Renal cortical epithelial cell (primary cell): ENCODE measurements around the gene TMED7. TPM values are rescaled to one million over a fixed set of nuclear protein-coding genes. Genes with fewer than 3 reads are reported as not detected.
"Not testable (repeated sequence)": the region's sequence is repeated elsewhere in the genome, so short reads cannot be mapped to it uniquely, and the experiment has no call there.

Experiments used
- DNase-seq: peaks from one replicate; pipeline ENCODE4 v3.0.0-alpha.2; 2011; ENCODE audit warnings: low read depth
- total RNA-seq: library from RNA; depleted of rRNA; stranded (reverse); fragments of >200 nt; gene quantifications from 2 replicates; pipeline ENCODE4 v1.2.3, GENCODE V29; 2014

TMED7 gene
- 157 and 214 TPM in 2 replicates for total RNA-seq

DNA sequence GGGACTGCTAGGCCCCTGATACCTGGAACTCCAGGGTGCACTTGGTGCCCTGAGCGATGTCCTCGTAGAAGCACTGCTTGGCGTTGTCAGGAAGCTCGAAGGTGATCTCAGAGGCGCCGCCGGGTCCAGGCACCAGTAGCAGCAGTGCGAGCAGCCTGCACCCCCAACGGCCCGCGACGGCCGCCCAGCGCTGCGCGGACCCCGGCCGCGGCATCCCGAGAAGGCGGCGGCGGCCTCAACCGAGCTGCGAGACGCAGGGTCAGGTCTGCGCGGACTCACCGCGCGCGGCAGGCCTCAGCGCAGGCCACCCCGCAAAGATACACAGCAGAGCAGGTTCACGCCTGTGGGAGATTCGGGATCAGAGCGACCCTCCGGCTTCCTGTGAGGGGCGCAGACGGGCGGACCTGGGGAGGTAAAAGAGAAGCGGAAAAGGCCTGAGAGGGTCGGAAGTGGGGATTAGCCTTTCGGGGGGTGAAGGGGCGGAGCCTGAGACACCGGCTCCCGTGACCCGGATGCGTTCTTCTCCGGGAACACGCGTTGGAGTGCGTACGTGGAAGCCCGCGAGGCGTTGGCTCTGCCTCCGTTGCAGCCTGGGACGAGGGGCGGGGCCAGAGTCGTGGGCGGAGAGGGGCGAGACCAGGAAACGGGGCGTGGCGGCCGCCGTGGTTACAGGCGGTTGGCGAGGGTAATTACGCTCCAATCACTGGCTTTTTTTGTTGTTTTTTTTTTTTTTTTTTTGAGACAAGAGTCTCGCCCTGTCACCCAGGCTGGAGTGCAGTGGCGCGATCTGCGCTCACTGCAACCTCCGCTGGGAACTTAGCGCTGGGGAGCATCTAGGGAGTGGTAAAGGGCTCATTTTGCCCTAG, at the start of gene TMED7:
TSS of gene TMED7 (minus strand) at position 458 of the 866 bp plus-strand sequence. CDS start at position 214, 244 bp downstream.
- peak; percentile 91 for DNase-seq

DNA sequence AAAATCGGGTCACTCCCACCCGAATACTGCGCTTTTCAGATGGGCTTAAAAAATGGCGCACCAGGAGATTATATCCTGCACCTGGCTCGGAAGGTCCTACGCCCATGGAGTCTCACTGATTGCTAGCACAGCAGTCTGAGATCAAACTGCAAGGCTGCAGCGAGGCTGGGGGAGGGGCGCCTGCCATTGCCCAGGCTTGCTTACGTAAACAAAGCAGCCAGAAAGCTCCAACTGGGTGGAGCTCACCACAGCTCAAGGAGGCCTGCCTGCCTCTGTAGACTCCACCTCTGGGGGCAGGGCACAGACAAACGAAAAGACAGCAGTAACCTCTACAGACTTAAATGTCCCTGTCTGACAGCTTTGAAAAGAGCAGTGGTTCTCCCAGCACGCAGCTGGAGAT, 48.9 kb upstream of the TMED7 start:
- not testable (repeated sequence) for DNase-seq

DNA sequence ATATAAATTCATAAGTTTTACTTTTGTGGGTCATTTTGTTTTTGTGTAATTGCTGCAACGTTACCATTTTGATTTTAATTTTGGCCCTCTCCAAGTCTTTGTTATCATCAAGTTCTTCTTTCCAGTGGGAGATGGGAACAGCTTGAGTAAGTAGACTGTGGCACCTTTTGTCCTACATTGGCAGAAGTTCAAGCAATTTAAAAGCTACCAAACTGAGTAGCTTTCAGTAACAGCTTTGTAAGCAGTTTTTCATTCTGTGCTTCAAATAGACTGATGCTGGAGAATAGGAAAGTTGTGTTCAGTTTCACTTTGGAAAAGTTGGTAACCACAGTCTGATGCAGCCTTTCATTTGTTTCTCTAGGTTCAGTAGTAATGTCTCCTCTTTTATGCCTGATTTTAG, 47.8 kb upstream of the TMED7 start:
- DNase-seq: no peak

DNA sequence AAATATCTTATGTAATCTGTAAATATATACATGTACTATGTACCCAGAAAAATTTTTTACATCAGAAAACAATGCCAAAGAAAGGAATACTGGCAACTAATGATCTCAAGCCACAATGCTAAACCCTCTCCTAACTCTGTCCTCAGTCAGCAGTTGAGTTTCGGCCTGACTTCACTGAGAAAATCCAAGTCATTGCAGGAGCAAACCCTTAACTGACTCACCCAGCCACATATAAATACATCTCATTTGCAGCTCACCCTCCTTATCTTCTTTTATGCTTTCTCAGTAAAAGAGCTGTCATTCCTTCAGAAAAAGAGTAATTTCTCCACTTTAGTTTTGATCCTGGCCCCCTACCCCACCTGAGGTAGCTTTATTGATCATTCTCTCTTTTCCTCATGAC, 46.1 kb upstream of the TMED7 start:
- DNase-seq: no peak

DNA sequence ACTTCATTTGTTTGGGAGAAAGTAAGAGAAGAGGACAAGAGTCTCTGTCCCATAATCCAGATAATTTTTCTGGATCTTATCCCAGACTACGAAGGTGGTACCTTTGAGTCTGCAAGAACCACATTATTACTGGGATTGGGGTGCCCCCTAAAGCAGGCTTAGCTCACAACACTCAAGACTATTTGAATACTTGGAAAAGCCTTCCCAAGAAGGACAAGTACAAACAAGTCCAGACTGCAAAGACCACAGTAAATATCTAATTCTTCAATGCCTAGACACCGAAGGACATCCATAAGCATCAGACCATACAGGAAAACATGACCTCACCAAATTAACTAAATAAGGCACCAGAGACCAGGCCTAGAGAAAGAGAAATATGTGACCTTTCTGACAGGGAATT, 40.2 kb upstream of the TMED7 start:
- DNase-seq: no peak

- DNase-seq: no peak
Observed at GRCh38 chr5:115661563-115661962, 35.7 kb upstream of the TMED7 start.

DNA sequence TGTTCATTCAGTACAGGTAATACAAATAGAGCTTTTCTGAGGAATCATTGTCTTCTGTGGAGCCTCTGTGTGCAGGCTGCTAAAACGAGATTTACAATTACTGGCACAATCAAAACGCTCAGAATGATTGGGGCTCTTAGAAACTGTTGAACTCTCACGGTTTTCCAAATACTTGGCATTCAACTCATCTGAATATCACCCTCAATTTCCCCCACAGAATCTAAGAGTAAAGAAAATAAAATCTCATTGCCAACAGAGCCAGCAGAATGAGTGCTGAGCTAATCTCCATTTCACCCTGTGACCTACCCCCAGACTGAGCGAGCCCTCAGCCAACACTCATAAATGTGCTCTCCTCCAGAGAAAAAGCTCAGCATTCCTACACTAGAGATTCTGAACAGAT, 35.3 kb upstream of the TMED7 start:
- DNase-seq: no peak

- DNase-seq: peak; percentile 60
Observed at GRCh38 chr5:115657881-115658233, 32.0 kb upstream of the TMED7 start.

GRCh38 chr5:115657125-115657880, 31.5 kb upstream of the TMED7 start:
- DNase-seq: no peak

DNA sequence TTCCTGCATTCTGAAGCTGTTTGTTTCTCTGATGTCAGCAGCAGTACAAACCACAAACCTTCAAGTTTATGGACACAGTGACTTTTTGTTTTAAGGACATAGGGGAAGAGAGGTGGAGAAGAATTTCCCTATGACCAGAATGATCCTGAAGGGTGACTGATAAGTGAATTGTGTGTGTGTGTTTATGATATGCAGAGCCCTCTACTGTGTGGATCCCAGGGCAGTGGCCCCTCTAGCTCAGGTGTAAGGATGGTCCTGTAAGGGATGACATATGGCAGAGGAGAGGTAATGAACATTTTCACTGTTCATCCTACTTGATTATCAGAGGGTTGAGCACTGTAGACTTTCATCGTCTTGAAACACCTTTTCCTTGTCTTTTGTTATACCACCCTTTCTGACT, 30.6 kb upstream of the TMED7 start:
- DNase-seq: peak; percentile 7

GRCh38 chr5:115655994-115656393, 30.2 kb upstream of the TMED7 start:
- no peak for DNase-seq

GRCh38 chr5:115649541-115649940, 23.7 kb upstream of the TMED7 start:
- no peak for DNase-seq

DNA sequence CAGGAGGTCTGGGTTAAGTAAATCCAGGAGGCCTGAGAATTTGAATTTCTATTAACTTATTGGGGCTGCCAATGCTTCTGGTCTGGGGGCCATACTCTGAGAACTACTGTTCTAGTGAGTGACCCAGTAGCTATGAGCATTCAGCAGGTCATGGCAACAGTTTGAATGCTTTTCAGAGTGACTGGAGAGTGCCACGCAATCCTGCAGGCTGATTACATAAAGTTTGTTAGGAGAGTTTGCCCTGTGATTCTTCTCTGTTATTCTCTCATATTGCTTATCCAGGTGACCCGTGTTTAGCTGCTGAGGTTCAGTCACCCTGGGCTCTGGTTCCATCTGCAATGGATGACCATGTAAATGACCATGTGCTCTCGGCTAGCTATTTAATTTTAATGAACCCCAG, 22.2 kb upstream of the TMED7 start:
- no peak for DNase-seq

DNA sequence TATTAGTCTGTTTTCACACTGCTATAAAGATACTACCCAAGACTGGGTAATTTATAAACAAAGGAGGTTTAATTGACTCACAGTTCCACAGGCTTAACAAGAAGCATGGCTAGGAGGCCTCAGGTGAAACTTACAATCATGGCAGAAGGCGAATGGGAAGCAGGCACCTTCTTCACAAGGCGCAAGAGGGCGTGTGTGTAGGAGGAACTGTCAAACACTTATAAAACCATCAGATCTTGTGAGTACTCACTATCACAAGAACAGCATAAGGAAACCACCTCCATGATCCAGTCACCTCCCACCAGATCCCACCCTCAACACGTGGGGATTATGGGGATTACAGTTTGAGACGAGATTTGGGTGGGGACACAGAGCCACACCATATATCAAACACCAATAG, 19.6 kb upstream of the TMED7 start:
- not testable (repeated sequence) for DNase-seq

- DNase-seq: no peak
Observed at GRCh38 chr5:115644046-115644445, 18.2 kb upstream of the TMED7 start.

DNA sequence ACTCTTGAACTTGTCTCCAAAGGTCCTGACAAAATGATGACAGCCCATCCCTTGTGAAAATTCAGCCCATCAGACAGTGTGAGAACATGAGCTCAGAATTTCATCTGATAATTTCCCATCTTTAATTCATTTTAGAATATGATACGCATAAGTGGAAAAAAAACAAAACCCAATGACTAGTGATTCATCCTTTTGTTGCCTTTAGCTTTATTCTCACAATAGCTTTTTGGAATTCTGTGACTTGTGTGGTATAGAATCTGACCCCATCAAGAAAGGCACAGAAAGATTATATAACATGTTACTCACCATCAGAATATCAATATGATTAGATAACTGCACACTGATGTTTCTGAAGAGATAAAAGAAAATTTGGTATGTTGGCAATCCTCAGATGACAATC, 16.1 kb upstream of the TMED7 start:
- no peak for DNase-seq

GRCh38 chr5:115640274-115640673, 14.4 kb upstream of the TMED7 start:
- no peak for DNase-seq

- DNase-seq: peak; percentile 85
Observed at GRCh38 chr5:115639377-115639776, 13.5 kb upstream of the TMED7 start.

DNA sequence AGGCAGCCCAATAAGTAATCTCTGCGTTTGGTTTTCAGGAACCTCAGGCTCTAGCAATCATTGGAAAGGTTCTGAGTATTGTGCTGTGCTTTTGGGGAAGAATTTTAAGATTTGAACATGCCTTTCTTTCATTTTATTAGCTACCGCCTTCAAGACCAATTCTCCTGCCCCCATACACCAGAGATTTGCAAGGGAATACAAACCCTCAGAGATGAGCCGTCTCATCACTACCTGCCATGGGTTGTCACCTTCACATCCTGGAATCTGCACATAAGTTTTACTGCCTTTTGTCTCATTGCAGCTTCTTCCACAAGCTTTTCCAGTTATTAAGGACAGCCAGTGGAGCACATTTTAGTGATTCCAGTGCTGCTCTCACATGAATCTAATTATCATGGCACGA, 11.7 kb upstream of the TMED7 start:
- no peak for DNase-seq

DNA sequence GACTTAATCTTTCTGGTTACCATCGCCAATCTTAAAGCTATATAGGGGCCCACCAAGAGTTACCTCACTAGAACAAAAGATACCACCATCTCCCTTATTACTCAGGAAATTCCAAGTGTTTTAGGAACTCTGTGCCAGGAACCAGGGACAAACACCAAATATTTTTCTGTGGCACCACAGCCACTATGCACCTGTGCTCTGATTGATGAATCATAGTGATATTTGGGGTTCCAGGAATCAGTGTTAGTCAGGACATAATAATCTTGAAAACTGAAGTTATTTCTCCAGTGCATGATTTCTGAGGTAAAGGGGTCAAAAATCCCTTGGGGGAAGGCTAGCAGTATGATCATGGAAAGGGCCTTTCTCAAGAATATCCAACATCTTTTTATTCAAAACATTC, 10.2 kb upstream of the TMED7 start:
- DNase-seq: no peak

DNA sequence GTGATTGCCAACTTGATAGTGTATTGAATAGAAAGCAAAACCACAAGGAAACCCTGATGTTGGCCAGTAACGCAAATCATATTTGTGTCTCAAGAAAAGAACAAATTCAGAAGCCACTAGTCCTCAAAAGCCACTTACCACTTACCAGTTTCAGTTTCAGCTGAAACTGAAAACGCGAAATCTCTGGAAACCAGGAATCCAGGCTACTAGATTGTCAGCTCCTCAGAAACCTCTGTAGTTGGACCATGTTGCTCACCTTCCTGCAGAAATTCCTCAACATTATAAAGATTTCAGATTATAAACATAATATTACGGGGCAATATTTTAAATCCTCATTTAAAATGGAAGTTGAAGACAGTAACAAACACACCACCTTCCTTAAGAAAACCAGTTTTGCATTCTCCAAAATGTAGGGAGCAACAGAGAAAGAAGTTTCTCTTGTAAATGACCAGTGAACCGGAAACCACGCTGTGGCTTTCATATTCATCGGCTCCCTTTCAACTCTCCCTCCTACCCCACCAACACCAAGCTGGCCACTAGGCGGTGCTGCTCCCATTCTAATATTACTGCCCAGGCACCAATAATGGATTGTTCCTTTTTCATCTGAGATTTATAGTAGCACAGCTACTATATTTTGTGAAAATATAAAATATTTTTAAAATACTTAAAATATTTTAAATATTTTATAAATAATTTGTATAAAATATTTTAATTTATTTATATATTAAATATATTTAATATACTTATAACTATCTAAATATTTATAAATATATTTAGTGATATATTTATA, 8.7 kb upstream of the TMED7 start:
- DNase-seq: peak; percentile 69

- DNase-seq: no peak
Observed at GRCh38 chr5:115629903-115630302, 4.1 kb upstream of the TMED7 start.
